Upper lobe of left lung (tissue), 4 donors: ENCODE data around the gene APOL3.
"Not testable (repeated sequence)": the region's sequence is repeated elsewhere in the genome, so short reads cannot be mapped to it uniquely, and the experiment has no call there.

ENCODE experiments used
- EP300 ChIP-seq, 4 donors: sonication (generic); formaldehyde crosslinking; IDR thresholded peaks; one replicate each; pipeline ENCODE4 v1.5.1; 2017; ENCODE audit warnings: antibody characterized with exemption in 4 of 4, control low read depth in 2 of 4
- TF ChIP-seq, protein P1 (sequence below), 6 experiments: fragments of 450-650 bp in 4 of 6; fragments of 200-600 bp in 2 of 6; sonication (generic) in 2 of 6; IDR thresholded peaks; one replicate each; pipeline ENCODE4 v1.5.1; 2016 to 2019; ENCODE audit warnings: antibody characterized with exemption in 6 of 6

DNA sequence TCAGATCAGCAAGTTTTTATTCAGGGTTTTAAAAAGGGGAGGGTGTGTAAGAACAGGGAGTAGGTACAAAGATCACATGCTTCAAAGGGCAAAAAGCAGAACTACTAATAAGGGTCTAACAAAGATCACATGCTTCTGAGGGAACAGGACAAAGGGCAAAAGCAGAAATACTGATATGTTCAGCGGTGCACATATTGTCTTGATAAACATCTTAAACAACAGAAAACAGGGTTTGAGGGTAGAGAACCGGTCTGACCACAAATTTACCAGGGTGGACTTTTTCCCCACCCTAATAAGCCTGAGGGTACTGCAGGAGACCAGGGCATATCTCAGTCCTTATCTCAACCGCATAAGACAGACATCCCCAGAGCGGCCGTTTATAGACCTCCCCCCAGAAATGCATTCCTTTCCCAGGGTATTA lies 48.9 kb upstream of the APOL3 start:
- TF ChIP-seq, protein P1, sequence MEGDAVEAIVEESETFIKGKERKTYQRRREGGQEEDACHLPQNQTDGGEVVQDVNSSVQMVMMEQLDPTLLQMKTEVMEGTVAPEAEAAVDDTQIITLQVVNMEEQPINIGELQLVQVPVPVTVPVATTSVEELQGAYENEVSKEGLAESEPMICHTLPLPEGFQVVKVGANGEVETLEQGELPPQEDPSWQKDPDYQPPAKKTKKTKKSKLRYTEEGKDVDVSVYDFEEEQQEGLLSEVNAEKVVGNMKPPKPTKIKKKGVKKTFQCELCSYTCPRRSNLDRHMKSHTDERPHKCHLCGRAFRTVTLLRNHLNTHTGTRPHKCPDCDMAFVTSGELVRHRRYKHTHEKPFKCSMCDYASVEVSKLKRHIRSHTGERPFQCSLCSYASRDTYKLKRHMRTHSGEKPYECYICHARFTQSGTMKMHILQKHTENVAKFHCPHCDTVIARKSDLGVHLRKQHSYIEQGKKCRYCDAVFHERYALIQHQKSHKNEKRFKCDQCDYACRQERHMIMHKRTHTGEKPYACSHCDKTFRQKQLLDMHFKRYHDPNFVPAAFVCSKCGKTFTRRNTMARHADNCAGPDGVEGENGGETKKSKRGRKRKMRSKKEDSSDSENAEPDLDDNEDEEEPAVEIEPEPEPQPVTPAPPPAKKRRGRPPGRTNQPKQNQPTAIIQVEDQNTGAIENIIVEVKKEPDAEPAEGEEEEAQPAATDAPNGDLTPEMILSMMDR (IDR thresholded peaks at IDR 0.05), result not testable (repeated sequence)
- TF ChIP-seq EP300 (IDR thresholded peaks at IDR 0.05), result not testable (repeated sequence)
